Suprapubic skin (tissue), 4 donors: ENCODE data around the gene ATG9A.

Experiments used
- EP300 ChIP-seq: sonication (generic); formaldehyde crosslinking; IDR thresholded peaks from one replicate; pipeline ENCODE4 v1.6.1; 2017; ENCODE audit warnings: antibody characterized with exemption
- POLR2A ChIP-seq, 2 donors: fragments of 450-650 bp; IDR thresholded peaks; one replicate each; pipeline ENCODE4 v1.6.1; 2017; ENCODE audit warnings: antibody characterized with exemption in 2 of 2, mild to moderate bottlenecking in 2 of 2, moderate library complexity in 2 of 2
- POLR2AphosphoS5 ChIP-seq, 3 donors: sonication (generic); formaldehyde crosslinking; IDR thresholded peaks; one replicate each; pipeline ENCODE4 v1.6.1; 2017; ENCODE audit warnings: antibody characterized with exemption in 3 of 3

DNA sequence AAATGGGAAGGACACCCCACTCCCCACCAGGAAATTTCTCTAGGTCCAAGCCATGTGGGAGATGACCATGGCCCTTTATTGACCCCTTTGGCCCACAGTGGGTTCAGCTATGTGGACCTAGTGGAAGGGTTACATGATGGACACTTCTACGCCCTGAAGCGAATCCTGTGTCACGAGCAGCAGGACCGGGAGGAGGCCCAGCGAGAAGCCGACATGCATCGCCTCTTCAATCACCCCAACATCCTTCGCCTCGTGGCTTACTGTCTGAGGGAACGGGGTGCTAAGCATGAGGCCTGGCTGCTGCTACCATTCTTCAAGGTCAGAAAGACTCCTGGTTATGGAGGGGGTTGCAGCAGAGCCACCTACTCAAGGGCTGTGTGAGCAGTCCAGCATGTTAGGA is 17.1 kb upstream of the ATG9A start:
- no peak for TF ChIP-seq POLR2A (IDR thresholded peaks at IDR 0.05)
- TF ChIP-seq EP300, result no peak
- TF ChIP-seq POLR2AphosphoS5 (IDR thresholded peaks at IDR 0.05), result no peak
